NB4 (cell line): ENCODE results near the gene STEEP1.

ENCODE experiments used
- MAX ChIP-seq: IDR thresholded peaks from 2 replicates; pipeline ENCODE4 v1.6.1; 2011; ENCODE audit warnings: low read depth, low read length
- POLR2A ChIP-seq: IDR thresholded peaks from 2 replicates; pipeline ENCODE4 v1.6.1; 2011; ENCODE audit warnings: mild to moderate bottlenecking; ENCODE audit not compliant: insufficient read length; ENCODE audit errors: extremely low read depth
- TF ChIP-seq, protein P1 (sequence below): IDR thresholded peaks from one replicate; pipeline ENCODE4 v1.5.1; 2012; ENCODE audit warnings: low read depth, low read length

GRCh38 chrX:119537487-119537886, 27.7 kb downstream of the STEEP1 start:
- TF ChIP-seq POLR2A: no peak
- TF ChIP-seq, protein P1, sequence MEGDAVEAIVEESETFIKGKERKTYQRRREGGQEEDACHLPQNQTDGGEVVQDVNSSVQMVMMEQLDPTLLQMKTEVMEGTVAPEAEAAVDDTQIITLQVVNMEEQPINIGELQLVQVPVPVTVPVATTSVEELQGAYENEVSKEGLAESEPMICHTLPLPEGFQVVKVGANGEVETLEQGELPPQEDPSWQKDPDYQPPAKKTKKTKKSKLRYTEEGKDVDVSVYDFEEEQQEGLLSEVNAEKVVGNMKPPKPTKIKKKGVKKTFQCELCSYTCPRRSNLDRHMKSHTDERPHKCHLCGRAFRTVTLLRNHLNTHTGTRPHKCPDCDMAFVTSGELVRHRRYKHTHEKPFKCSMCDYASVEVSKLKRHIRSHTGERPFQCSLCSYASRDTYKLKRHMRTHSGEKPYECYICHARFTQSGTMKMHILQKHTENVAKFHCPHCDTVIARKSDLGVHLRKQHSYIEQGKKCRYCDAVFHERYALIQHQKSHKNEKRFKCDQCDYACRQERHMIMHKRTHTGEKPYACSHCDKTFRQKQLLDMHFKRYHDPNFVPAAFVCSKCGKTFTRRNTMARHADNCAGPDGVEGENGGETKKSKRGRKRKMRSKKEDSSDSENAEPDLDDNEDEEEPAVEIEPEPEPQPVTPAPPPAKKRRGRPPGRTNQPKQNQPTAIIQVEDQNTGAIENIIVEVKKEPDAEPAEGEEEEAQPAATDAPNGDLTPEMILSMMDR: no peak
- no peak for TF ChIP-seq MAX
